HCT116 (cell line): Measurements from ENCODE around the gene MID1IP1. TPM values are rescaled to one million over a fixed set of nuclear protein-coding genes. Genes with fewer than 3 reads are reported as not detected.

ENCODE experiments used
- ATAC-seq: fragments of 200-7000 bp; cut with Tn5 transposase; 2 replicates; pipeline ENCODE4 v1.9.1; 2020; ENCODE audit warnings: mild to moderate bottlenecking, moderate library complexity
- BruUV-seq: library from RNA; stranded (reverse); fragments of 400-500 nt; replicated peaks from 2 replicates; lab custom pipeline; 2021; lab: Mats Ljungman, UMichigan
- CTCF ChIA-PET: fragments of 300-600 bp; sonication (Branson Sonifier 250); formaldehyde crosslinking; loops from one replicate; lab custom pipeline; 2021; ENCODE audit warnings: antibody characterized with exemption; lab: Charles Lee
- POLR2A ChIA-PET: fragments of 300-600, 350-600 bp; sonication (Branson Sonifier 250); formaldehyde crosslinking; loops from one replicate; lab custom pipeline; 2021; ENCODE audit warnings: antibody characterized with exemption; lab: Charles Lee
- RAD21 ChIA-PET, 2 experiments: fragments of 300-600 bp; sonication (Branson Sonifier 250); formaldehyde crosslinking; loops; one replicate each; lab custom pipeline; 2023; ENCODE audit warnings: low total read pairs in 2 of 2; ENCODE audit not compliant: uncharacterized antibody in 2 of 2, unreplicated experiment in 2 of 2, low non-redundant PET in 1 of 2; lab: Charles Lee
- DNase-seq: peaks from one replicate; pipeline ENCODE4 v3.0.0-alpha.2; 2010; ENCODE audit warnings: low read depth, low spot score
- H2AFZ ChIP-seq: fragments of 200-600 bp; shearing (Covaris generic), sonication (generic); 2 replicates; pipeline ENCODE4 v1.6.1; 2017; ENCODE audit warnings: low read depth, mixed run types, mixed read lengths, antibody characterized with exemption, low read length; ENCODE audit not compliant: poor library complexity, severe bottlenecking
- H3K27ac ChIP-seq: 2 replicates; pipeline ENCODE4 v1.5.1; 2012; ENCODE audit warnings: low read depth, low read length
- H3K27me3 ChIP-seq: fragments of 200-600 bp; sonication (generic); 2 replicates; pipeline ENCODE4 v1.6.1; 2016; ENCODE audit warnings: mixed run types, low read length, mixed read lengths; ENCODE audit not compliant: insufficient read depth
- H3K36me3 ChIP-seq, 2 experiments: fragments of 200-500 bp in 1 of 2; fragments of 200-600 bp in 1 of 2; sonication (Bioruptor generic) in 1 of 2; sonication (generic) in 1 of 2; 2 replicates each; pipeline versions ENCODE4 v1.5.1 to v1.6.1; 2014 to 2016; ENCODE audit warnings: low read length in 2 of 2, inconsistent platforms in 1 of 2, mixed read lengths in 1 of 2, mixed run types in 1 of 2; ENCODE audit not compliant: insufficient read depth in 2 of 2, control insufficient read depth in 1 of 2
- H3K4me1 ChIP-seq, 2 experiments: fragments of 200-600 bp in 1 of 2; sonication (generic) in 1 of 2; 2 replicates each; pipeline versions ENCODE4 v1.5.1 to v1.6.1; 2012 to 2017; ENCODE audit warnings: low read length in 2 of 2, inconsistent platforms in 1 of 2, mild to moderate bottlenecking in 1 of 2, mixed read lengths in 1 of 2, mixed run types in 1 of 2, moderate library complexity in 1 of 2; ENCODE audit not compliant: insufficient read depth in 2 of 2, control insufficient read depth in 1 of 2
- H3K4me2 ChIP-seq: fragments of 200-600 bp; sonication (generic); 2 replicates; pipeline ENCODE4 v1.6.1; 2017; ENCODE audit warnings: mixed run types, low read length, mixed read lengths
- H3K4me3 ChIP-seq, 2 experiments: fragments of 200-600 bp in 1 of 2; sonication (generic) in 1 of 2; replicated peaks in 1 of 2; 2 replicates each; pipeline ENCODE4 v1.5.1; 2011 to 2016; ENCODE audit warnings: low read length in 2 of 2, control low read depth in 1 of 2, low read depth in 1 of 2, mild to moderate bottlenecking in 1 of 2, mixed read lengths in 1 of 2, mixed run types in 1 of 2
- H3K79me2 ChIP-seq: fragments of 200-600 bp; sonication (generic); 2 replicates; pipeline ENCODE4 v1.6.1; 2017; ENCODE audit warnings: mild to moderate bottlenecking, mixed run types, low read length, moderate library complexity, mixed read lengths; ENCODE audit not compliant: insufficient read depth
- H3K9ac ChIP-seq: fragments of 200-600 bp; sonication (generic); 2 replicates; pipeline ENCODE4 v1.6.1; 2016; ENCODE audit warnings: low read length, mixed read lengths
- H3K9me2 ChIP-seq: fragments of 200-600 bp; sonication (generic), shearing (Covaris generic); 2 replicates; pipeline ENCODE4 v1.6.1; 2017; ENCODE audit warnings: mixed run types, mild to moderate bottlenecking, moderate library complexity; ENCODE audit not compliant: insufficient read depth
- H3K9me3 ChIP-seq, 2 experiments: fragments of 200-500 bp in 1 of 2; fragments of 200-600 bp in 1 of 2; sonication (Bioruptor generic) in 1 of 2; sonication (generic) in 1 of 2; 2 replicates each; pipeline ENCODE4 v1.6.1; 2014 to 2017; ENCODE audit warnings: low read length in 2 of 2, mixed read lengths in 2 of 2, inconsistent platforms in 1 of 2, low read depth in 1 of 2, mild to moderate bottlenecking in 1 of 2, mixed run types in 1 of 2, moderate library complexity in 1 of 2; ENCODE audit not compliant: control insufficient read depth in 1 of 2, insufficient read depth in 1 of 2
- H4K20me1 ChIP-seq: fragments of 200-600 bp; sonication (generic), shearing (Covaris generic); 2 replicates; pipeline ENCODE4 v1.6.1; 2017; ENCODE audit warnings: mixed run types, mild to moderate bottlenecking, moderate library complexity; ENCODE audit not compliant: insufficient read depth
- ATF3 ChIP-seq: IDR thresholded peaks from 2 replicates; pipeline ENCODE4 v1.6.1; 2012
- CBX3 ChIP-seq: IDR thresholded peaks from 2 replicates; pipeline ENCODE4 v1.6.1; 2012; ENCODE audit warnings: low read depth
- CEBPB ChIP-seq: IDR thresholded peaks from 2 replicates; pipeline ENCODE4 v1.6.1; 2012; ENCODE audit warnings: low read depth
- CTCF ChIP-seq, 3 experiments: fragments of 200-600 bp in 1 of 3; sonication (generic) in 1 of 3; IDR thresholded peaks in 2 of 3; conservative IDR thresholded peaks in 1 of 3; 2 replicates each; pipeline ENCODE4 v1.5.1; 2012 to 2017; ENCODE audit warnings: low read depth in 2 of 3, low read length in 2 of 3, antibody characterized with exemption in 1 of 3, borderline replicate concordance in 1 of 3, control low read depth in 1 of 3, mild to moderate bottlenecking in 1 of 3, mixed read lengths in 1 of 3, mixed run types in 1 of 3, moderate library complexity in 1 of 3; ENCODE audit not compliant: insufficient read depth in 1 of 3
- EGR1 ChIP-seq: IDR thresholded peaks from 2 replicates; pipeline ENCODE4 v1.6.1; 2012; ENCODE audit warnings: low read depth
- ELF1 ChIP-seq: IDR thresholded peaks from 2 replicates; pipeline ENCODE4 v1.6.1; 2012; ENCODE audit warnings: low read depth, borderline replicate concordance
- EZH2 ChIP-seq: fragments of 200-600 bp; sonication (generic); IDR thresholded peaks from 2 replicates; pipeline ENCODE4 v1.6.1; 2017; ENCODE audit warnings: antibody characterized with exemption, mixed run types
- EZH2phosphoT487 ChIP-seq: fragments of 200-600 bp; IDR thresholded peaks from 2 replicates; pipeline ENCODE4 v1.6.1; 2018; ENCODE audit warnings: antibody characterized with exemption, borderline replicate concordance
- FOSL1 ChIP-seq: IDR thresholded peaks from 2 replicates; pipeline ENCODE4 v1.6.1; 2012; ENCODE audit warnings: low read depth
- JUND ChIP-seq: IDR thresholded peaks from 2 replicates; pipeline ENCODE4 v1.6.1; 2012
- MAX ChIP-seq: IDR thresholded peaks from 2 replicates; pipeline ENCODE4 v1.6.1; 2012
- POLR2A ChIP-seq: IDR thresholded peaks from 2 replicates; pipeline ENCODE4 v1.7.0; 2011; ENCODE audit warnings: borderline replicate concordance; ENCODE audit not compliant: insufficient read depth, insufficient read length; ENCODE audit errors: extremely low read depth
- RAD21 ChIP-seq: IDR thresholded peaks from 2 replicates; pipeline ENCODE4 v1.6.1; 2012; ENCODE audit warnings: low read depth, mild to moderate bottlenecking
- REST ChIP-seq: IDR thresholded peaks from 2 replicates; pipeline ENCODE4 v1.6.1; 2012; ENCODE audit warnings: low read depth
- SP1 ChIP-seq: IDR thresholded peaks from 2 replicates; pipeline ENCODE4 v1.6.1; 2012; ENCODE audit warnings: low read depth
- TCF7L2 ChIP-seq: IDR thresholded peaks from 2 replicates; pipeline ENCODE4 v1.7.0; 2011; ENCODE audit warnings: borderline replicate concordance, inconsistent platforms; ENCODE audit not compliant: insufficient read depth, insufficient read length; ENCODE audit errors: extremely low read depth
- ZBTB33 ChIP-seq: IDR thresholded peaks from 2 replicates; pipeline ENCODE4 v1.6.1; 2011; ENCODE audit warnings: mild to moderate bottlenecking, low read length, moderate library complexity; ENCODE audit not compliant: insufficient replicate concordance; ENCODE audit errors: extremely low read depth
- ZFX ChIP-seq: fragments of 450-650 bp; IDR thresholded peaks from 2 replicates; pipeline ENCODE4 v1.6.1; 2017
- ZNF274 ChIP-seq: fragments of 200-500 bp; sonication (Bioruptor generic); IDR thresholded peaks from 2 replicates; pipeline ENCODE4 v1.6.1; 2014; ENCODE audit warnings: mild to moderate bottlenecking, low read depth, low read length, inconsistent platforms
- intact Hi-C: fragments of 100-400 bp; cut with micrococcal nuclease; formaldehyde crosslinking; loops from 2 replicates; pipeline ENCODE4 v1.10.0; 2022
- total RNA-seq: library from RNA; stranded (reverse); gene quantifications from one replicate; pipeline ENCODE4 v1.2.1, GENCODE V29; 2021; ENCODE audit not compliant: unreplicated experiment

The MID1IP1 gene
- total RNA-seq, 1 experiment from 2014 or later, result 109 TPM

GRCh38 chrX:38845426-38845825, 44.2 kb downstream of the MID1IP1 start:
- ChIA-PET CTCF (no interaction called here), RAD21 (no interaction called here)
- no peak for DNase-seq
- no peak for ATAC-seq
- no peak overlapping the region for H3K4me3 ChIP-seq
- intact Hi-C loops, result no loop called here
- TF ChIP-seq RAD21 (no peak), CEBPB (no peak), FOSL1 (no peak), POLR2A (no peak), TCF7L2 (no peak), CBX3 (no peak), CTCF (IDR thresholded peaks at IDR 0.05 in 2 of 3, conservative IDR thresholded peaks at IDR 0.05 in 1 of 3; ENCODE audit: borderline replicate concordance in 1 of 3, insufficient read depth in 1 of 3, low read depth in 2 of 3, low read length in 2 of 3) (no peak), EZH2phosphoT487 (no peak), ZFX (no peak), ZBTB33 (no peak), REST (no peak), ATF3 (no peak), ZNF274 (no peak), MAX (no peak), ELF1 (no peak), JUND (no peak), EZH2 (no peak), EGR1 (no peak), SP1 (no peak)
- TF ChIP-seq, all 23 proteins: peak for 0
- Histone ChIP-seq H3K79me2 (no peaks in the 10 kb centered on the region), H3K9me2 (no peaks in the 10 kb centered on the region), H4K20me1 (no peaks in the 10 kb centered on the region), H3K4me1 (no peaks in the 10 kb centered on the region), H2AFZ (no peak overlapping the region), H3K27me3 (no peaks in the 10 kb centered on the region), H3K4me2 (no peak overlapping the region), H3K36me3 (no peaks in the 10 kb centered on the region), H3K27ac (no peak overlapping the region), H3K9ac (no peak overlapping the region), H3K9me3 (no peaks in the 10 kb centered on the region)
- POLR2A ChIA-PET, result no interaction called here
- BruUV-seq, result no TSS peak
